ENCODE data around the gene COPS7A. TPM values are rescaled to one million over a fixed set of nuclear protein-coding genes. Genes with fewer than 3 reads are reported as not detected.

COPS7A gene
- total and polyA plus RNA-seq, 11 donors: 54.1 to 108 (median 82.6) TPM

DNA sequence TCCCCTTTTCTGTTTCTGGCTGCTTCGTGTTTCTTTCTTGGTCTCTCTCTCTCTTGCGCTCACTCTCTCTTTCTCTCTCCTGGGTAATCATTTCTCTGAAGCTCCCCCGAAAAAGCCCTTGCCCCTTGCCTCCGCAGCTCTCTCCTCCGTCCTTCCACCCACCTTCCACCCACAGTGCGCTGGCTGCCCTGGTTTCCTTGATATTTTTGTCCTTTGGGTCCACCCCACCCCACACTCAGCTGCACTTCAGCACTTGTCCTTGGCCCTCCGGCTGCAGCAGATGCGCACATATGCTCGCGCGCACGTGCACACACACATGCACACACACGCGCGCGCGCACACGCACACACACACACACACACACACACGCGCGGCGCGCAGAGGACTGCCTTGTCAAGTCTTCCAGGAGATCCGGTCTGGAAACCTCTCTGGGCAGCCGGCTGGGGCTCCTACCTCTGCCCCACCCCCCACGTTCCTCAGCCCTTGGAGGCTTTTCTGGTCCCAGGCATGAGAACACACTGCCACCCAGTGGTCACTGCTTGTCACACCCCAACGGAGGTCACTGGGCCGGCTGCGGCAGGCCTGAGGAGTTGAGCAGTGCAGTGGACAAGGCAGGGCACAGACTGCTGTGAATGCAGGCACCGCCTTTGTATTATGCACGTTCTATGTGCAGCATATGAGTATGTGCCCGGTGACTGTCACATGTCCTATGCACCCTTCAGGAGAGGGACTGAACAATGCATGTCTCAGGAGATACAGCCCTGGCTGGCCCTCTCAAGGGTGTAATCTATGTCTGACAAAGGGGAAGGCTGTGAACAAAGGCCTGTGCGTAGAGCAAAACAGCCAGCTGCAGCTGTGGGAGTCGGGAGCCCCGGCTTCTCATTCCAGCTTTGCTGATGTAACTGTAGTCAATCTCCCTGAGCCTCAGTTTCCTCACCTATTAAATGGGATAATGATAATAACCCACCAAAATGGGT lies 55.0 kb downstream of the COPS7A start:
- peak overlapping the region in 11 of 12 donors; percentile 23 to 62 (median 47) for H3K4me3 ChIP-seq
- no peaks in the 10 kb centered on the region for H3K9me3 ChIP-seq
- intact Hi-C loops (cut with DNase I): loop anchor here (1.0 to 10.0 kb wide), 13 partner anchors 24 to 164 kb away; partner anchors contain the start of genes MLF2 (in 6 of the 10), GPR162 (in 1 of the 10) and P3H3 (in 1 of the 10)
- peaks cover 0 to 21% (median 14%) of the 10 kb centered on the region in 12 donors for H3K4me1 ChIP-seq
- TF ChIP-seq CTCF (IDR thresholded peaks at IDR 0.05) (peak; percentile 93 to 99 (median 96)), POLR2A (IDR thresholded peaks at IDR 0.05) (peak in 1 of 2 donors; percentile 27)
- H3K27me3 ChIP-seq: peaks cover 0 to 21% (median 0%) of the 10 kb centered on the region in 9 donors
- ATAC-seq (peak; percentile 93 to 97 (median 97)), DNase-seq (peak; percentile 94 to 96 (median 96))
- H3K27ac ChIP-seq: peak overlapping the region in 10 of 12 donors; percentile 56 to 82 (median 66)
- 4 to 5% (median 4%) methylated on average over 34 to 35 of the region's 35 CpGs for WGBS, 4 donors
- no peaks in the 10 kb centered on the region for H3K36me3 ChIP-seq

DNA sequence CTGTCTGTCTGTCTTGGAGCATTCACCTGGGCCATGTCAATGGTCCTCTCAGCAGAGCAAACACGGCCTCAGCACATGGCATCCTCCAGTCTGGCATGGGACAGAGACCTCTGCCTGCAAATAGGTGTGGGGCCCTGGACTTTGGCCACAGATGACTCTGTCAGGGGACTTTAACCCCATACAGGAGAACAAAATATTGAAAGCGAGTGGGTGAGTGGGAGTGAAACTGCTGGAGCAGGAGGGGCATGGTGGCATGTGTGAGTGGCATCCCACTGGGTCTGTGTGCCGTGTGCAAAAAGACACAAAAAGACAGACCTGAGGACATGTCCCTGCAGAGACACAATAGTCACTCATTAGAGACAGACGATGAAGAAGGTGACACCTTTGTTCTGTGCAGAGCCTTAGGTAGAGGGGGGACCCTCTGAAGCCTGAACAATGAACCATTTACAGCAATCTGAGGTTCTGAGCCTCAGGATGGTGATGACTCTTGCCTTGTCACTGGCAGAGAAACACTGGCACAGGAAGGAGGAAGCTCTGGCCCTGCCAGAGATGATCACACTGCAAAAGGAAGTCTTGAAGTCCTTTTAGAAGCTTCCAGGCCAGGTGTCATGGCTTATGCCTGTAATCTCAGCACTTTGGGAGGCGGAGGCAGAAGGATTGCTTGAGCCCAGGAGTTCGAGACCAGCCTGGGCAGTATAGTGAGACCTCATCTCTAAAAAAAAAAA lies 56.0 kb downstream of the COPS7A start:
- H3K36me3 ChIP-seq: no peaks in the 10 kb centered on the region
- no peaks in the 10 kb centered on the region for H3K9me3 ChIP-seq
- no peak for DNase-seq
- H3K27me3 ChIP-seq: peaks cover 0 to 11% (median 0%) of the 10 kb centered on the region in 9 donors
- intact Hi-C loops (cut with DNase I): loop anchor here (1.0 to 10.0 kb wide), 13 partner anchors 25 to 165 kb away; partner anchors contain the start of genes MLF2 (in 5 of the 10), GPR162 (in 1 of the 10) and P3H3 (in 1 of the 10)
- no peak for ATAC-seq
- TF ChIP-seq CTCF (IDR thresholded peaks at IDR 0.05) (no peak), POLR2A (IDR thresholded peaks at IDR 0.05) (no peak)
- 89 to 96% (median 91%) methylated on average over 6 of the region's 6 CpGs for WGBS, 4 donors
- peak overlapping the region in 1 of 12 donors; percentile 75 for H3K27ac ChIP-seq
- no peak overlapping the region for H3K4me3 ChIP-seq
- H3K4me1 ChIP-seq: peaks cover 0 to 21% (median 14%) of the 10 kb centered on the region in 12 donors

DNA sequence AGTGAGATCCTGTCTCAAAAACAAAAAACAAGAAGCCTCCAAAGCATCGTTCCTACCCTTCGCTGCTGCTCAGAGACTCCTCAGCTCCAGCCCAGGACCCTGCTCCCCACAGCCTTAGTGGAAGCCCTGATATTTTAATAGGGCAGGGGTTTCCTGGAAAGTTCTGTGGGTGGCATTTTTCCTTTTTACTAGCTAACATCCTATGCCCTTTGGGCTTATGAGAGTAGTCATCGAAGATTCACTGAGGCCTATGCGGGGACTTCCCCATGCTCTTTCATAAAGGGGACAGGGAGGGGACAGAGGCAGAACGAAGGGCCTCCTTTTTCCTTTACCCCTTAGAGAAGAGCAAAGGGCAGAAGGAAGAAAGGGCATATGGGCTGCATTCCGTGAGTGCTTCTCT lies 56.7 kb downstream of the COPS7A start:
- H3K4me3 ChIP-seq: no peak overlapping the region
- TF ChIP-seq POLR2A (IDR thresholded peaks at IDR 0.05): no peak
- no peak for TF ChIP-seq CTCF (IDR thresholded peaks at IDR 0.05)

More for the DNA sequence above, 56.7 kb downstream of the COPS7A start:
- Histone ChIP-seq H3K27me3 (peaks cover 0 to 4% (median 0%) of the 10 kb centered on the region in 9 donors), H3K27ac (no peak overlapping the region), H3K36me3 (no peaks in the 10 kb centered on the region), H3K9me3 (no peaks in the 10 kb centered on the region), H3K4me1 (peaks cover 0 to 25% (median 15%) of the 10 kb centered on the region in 12 donors)
- DNase-seq: no peak
- 81 to 89% (median 84%) methylated on average over 6 of the region's 6 CpGs for WGBS, 4 donors
- intact Hi-C loops (cut with DNase I): no loop called here
- no peak for ATAC-seq

Other genes starting within 250 kb of the COPS7A start
- gene MRPL51, start 230.8 kb upstream of the COPS7A start, total RNA-seq: 100 to 1,000 TPM in 8 of 9 donors, 10 to 100 TPM in 1; 95.6 to 300 (median 228) TPM
- gene MRPL51, start 230.8 kb upstream of the COPS7A start, polyA plus RNA-seq: 100 to 1,000 TPM; 164 to 210 TPM
- 10 to 100 TPM in 8 of 9 donors, 1 to 10 TPM in 1; 8.4 to 22.4 (median 11.3) TPM for gene NCAPD2, start 229.9 kb upstream of the COPS7A start, total RNA-seq
- 1 to 10 TPM; 3.3 to 8.1 TPM for gene NCAPD2, start 229.9 kb upstream of the COPS7A start, polyA plus RNA-seq
- 1,000 to 10,000 TPM; 3,379 to 7,430 (median 4,887) TPM for gene GAPDH, start 189.5 kb upstream of the COPS7A start, total RNA-seq
- 1,000 to 10,000 TPM; 4,589 to 6,374 TPM for gene GAPDH, start 189.5 kb upstream of the COPS7A start, polyA plus RNA-seq
- gene IFFO1, start 168.0 kb upstream of the COPS7A start, total RNA-seq: 10 to 100 TPM; 13.2 to 27.5 (median 15.0) TPM
- gene IFFO1, start 168.0 kb upstream of the COPS7A start, polyA plus RNA-seq: 10 to 100 TPM; 10.3 to 15.4 TPM
- gene NOP2, start 155.8 kb upstream of the COPS7A start, total RNA-seq: 10 to 100 TPM; 12.9 to 23.8 (median 16.5) TPM
- 10 to 100 TPM; 15.4 to 30.1 TPM for gene NOP2, start 155.8 kb upstream of the COPS7A start, polyA plus RNA-seq
- gene CHD4, start 116.7 kb upstream of the COPS7A start, total RNA-seq: 100 to 1,000 TPM; 131 to 237 (median 160) TPM
- 100 to 1,000 TPM; 144 to 189 TPM for gene CHD4, start 116.7 kb upstream of the COPS7A start, polyA plus RNA-seq
- gene LPAR5, start 88.1 kb upstream of the COPS7A start, total RNA-seq: 10 to 100 TPM in 1 of 9 donors, 1 to 10 TPM in 8; 3.7 to 11.7 (median 4.8) TPM
- 1 to 10 TPM; 3.5 to 4.7 TPM for gene LPAR5, start 88.1 kb upstream of the COPS7A start, polyA plus RNA-seq
- 1 to 10 TPM in 4 of 9 donors, under 1 TPM in 4, not detected in 1; 0.32 to 7.2 (median 0.99) TPM for gene ACRBP, start 76.6 kb upstream of the COPS7A start, total RNA-seq
- gene ACRBP, start 76.6 kb upstream of the COPS7A start, polyA plus RNA-seq: under 1 TPM; 0.34 to 0.60 TPM
- gene ING4, start 60.9 kb upstream of the COPS7A start, total RNA-seq: 10 to 100 TPM; 17.4 to 39.0 (median 24.7) TPM
- gene ING4, start 60.9 kb upstream of the COPS7A start, polyA plus RNA-seq: 10 to 100 TPM; 14.6 to 23.6 TPM
- 10 to 100 TPM; 19.4 to 38.1 (median 25.2) TPM for gene ZNF384, start 34.7 kb upstream of the COPS7A start, total RNA-seq
- gene ZNF384, start 34.7 kb upstream of the COPS7A start, polyA plus RNA-seq: 10 to 100 TPM; 15.0 to 29.7 TPM
- under 1 TPM in 3 of 9 donors, not detected in 6; 0.11 to 0.32 (median 0.22) TPM for gene PIANP, start 23.2 kb upstream of the COPS7A start, total RNA-seq
- gene PIANP, start 23.2 kb upstream of the COPS7A start, polyA plus RNA-seq: under 1 TPM; 0.15 to 0.28 TPM
- 100 to 1,000 TPM; 126 to 207 (median 152) TPM for gene MLF2, start 29.1 kb downstream of the COPS7A start, total RNA-seq
- gene MLF2, start 29.1 kb downstream of the COPS7A start, polyA plus RNA-seq: 100 to 1,000 TPM; 136 to 231 TPM
- gene PTMS, start 42.3 kb downstream of the COPS7A start, total RNA-seq: 100 to 1,000 TPM in 5 of 9 donors, 10 to 100 TPM in 4; 72.9 to 227 (median 100) TPM
- 100 to 1,000 TPM; 274 to 331 TPM for gene PTMS, start 42.3 kb downstream of the COPS7A start, polyA plus RNA-seq
- 1 to 10 TPM in 2 of 9 donors, under 1 TPM in 3, not detected in 4; 0.10 to 1.5 (median 0.43) TPM for gene LAG3, start 48.5 kb downstream of the COPS7A start, total RNA-seq
- gene LAG3, start 48.5 kb downstream of the COPS7A start, polyA plus RNA-seq: under 1 TPM; 0.03 to 0.34 TPM
- gene CD4, start 65.5 kb downstream of the COPS7A start, total RNA-seq: 10 to 100 TPM in 2 of 9 donors, 1 to 10 TPM in 7; 3.0 to 71.9 (median 5.4) TPM
- 1 to 10 TPM; 1.1 to 3.2 TPM for gene CD4, start 65.5 kb downstream of the COPS7A start, polyA plus RNA-seq
- 1 to 10 TPM; 1.8 to 5.2 (median 2.9) TPM for gene GPR162, start 97.8 kb downstream of the COPS7A start, total RNA-seq
- gene GPR162, start 97.8 kb downstream of the COPS7A start, polyA plus RNA-seq: 1 to 10 TPM; 4.4 to 7.7 TPM
- 10 to 100 TPM in 7 of 9 donors, 1 to 10 TPM in 2; 4.2 to 26.7 (median 16.6) TPM for gene P3H3, start 104.4 kb downstream of the COPS7A start, total RNA-seq
- 10 to 100 TPM; 11.5 to 29.9 TPM for gene P3H3, start 104.4 kb downstream of the COPS7A start, polyA plus RNA-seq
- gene GNB3, start 116.9 kb downstream of the COPS7A start, total RNA-seq: 10 to 100 TPM in 2 of 9 donors, 1 to 10 TPM in 6, under 1 TPM in 1; 0.64 to 12.4 (median 6.2) TPM
- 1 to 10 TPM; 1.9 to 6.2 TPM for gene GNB3, start 116.9 kb downstream of the COPS7A start, polyA plus RNA-seq
- 1 to 10 TPM in 1 of 9 donors, under 1 TPM in 7, not detected in 1; 0.44 to 8.3 (median 0.96) TPM for gene CDCA3, start 127.2 kb downstream of the COPS7A start, total RNA-seq
- under 1 TPM; 0.42 to 0.65 TPM for gene CDCA3, start 127.2 kb downstream of the COPS7A start, polyA plus RNA-seq
- 10 to 100 TPM; 42.0 to 96.8 (median 61.6) TPM for gene USP5, start 128.1 kb downstream of the COPS7A start, total RNA-seq
- 10 to 100 TPM; 23.4 to 52.8 TPM for gene USP5, start 128.1 kb downstream of the COPS7A start, polyA plus RNA-seq
- gene TPI1, start 143.5 kb downstream of the COPS7A start, total RNA-seq: 1,000 to 10,000 TPM in 1 of 9 donors, 100 to 1,000 TPM in 8; 600 to 1,024 (median 730) TPM
- 1,000 to 10,000 TPM in 1 of 2 donors, 100 to 1,000 TPM in 1; 648 to 1,605 TPM for gene TPI1, start 143.5 kb downstream of the COPS7A start, polyA plus RNA-seq
- 1 to 10 TPM; 2.3 to 6.6 (median 3.1) TPM for gene SPSB2, start 149.3 kb downstream of the COPS7A start, total RNA-seq
- gene SPSB2, start 149.3 kb downstream of the COPS7A start, polyA plus RNA-seq: 1 to 10 TPM; 4.4 to 4.6 TPM
- 10 to 100 TPM in 5 of 9 donors, 1 to 10 TPM in 4; 8.2 to 15.1 (median 10.3) TPM for gene LRRC23, start 180.8 kb downstream of the COPS7A start, total RNA-seq
- gene LRRC23, start 180.8 kb downstream of the COPS7A start, polyA plus RNA-seq: 10 to 100 TPM; 14.8 to 15.3 TPM
- gene ENO2, start 190.5 kb downstream of the COPS7A start, total RNA-seq: 10 to 100 TPM in 6 of 9 donors, 1 to 10 TPM in 3; 4.6 to 30.9 (median 11.6) TPM
- 10 to 100 TPM; 10.4 to 22.1 TPM for gene ENO2, start 190.5 kb downstream of the COPS7A start, polyA plus RNA-seq
- gene ATN1, start 203.9 kb downstream of the COPS7A start, total RNA-seq: 10 to 100 TPM; 38.4 to 82.9 (median 67.2) TPM
- gene ATN1, start 203.9 kb downstream of the COPS7A start, polyA plus RNA-seq: 10 to 100 TPM; 61.3 to 65.6 TPM
- gene RNU7-1, start 219.8 kb downstream of the COPS7A start, total RNA-seq: not detected
- not detected for gene RNU7-1, start 219.8 kb downstream of the COPS7A start, polyA plus RNA-seq
- 100 to 1,000 TPM; 108 to 394 (median 167) TPM for gene C12orf57, start 220.0 kb downstream of the COPS7A start, total RNA-seq
- 100 to 1,000 TPM; 258 to 460 TPM for gene C12orf57, start 220.0 kb downstream of the COPS7A start, polyA plus RNA-seq
- gene PTPN6, start 227.3 kb downstream of the COPS7A start, total RNA-seq: 10 to 100 TPM in 2 of 9 donors, 1 to 10 TPM in 7; 3.5 to 63.2 (median 5.9) TPM
- 1 to 10 TPM; 6.6 to 6.7 TPM for gene PTPN6, start 227.3 kb downstream of the COPS7A start, polyA plus RNA-seq
- gene PHB2, start 246.6 kb downstream of the COPS7A start, total RNA-seq: 100 to 1,000 TPM; 128 to 189 (median 152) TPM
- 100 to 1,000 TPM; 112 to 192 TPM for gene PHB2, start 246.6 kb downstream of the COPS7A start, polyA plus RNA-seq
- 10 to 100 TPM; 24.2 to 43.1 (median 35.9) TPM for gene EMG1, start 246.9 kb downstream of the COPS7A start, total RNA-seq
- gene EMG1, start 246.9 kb downstream of the COPS7A start, polyA plus RNA-seq: 10 to 100 TPM; 23.0 to 38.2 TPM

Data from heart left ventricle (tissue), 16 donors.